GM18499 (cell line): ENCODE results near the gene TYW5.
"Not testable (repeated sequence)": the region's sequence is repeated elsewhere in the genome, so short reads cannot be mapped to it uniquely, and the experiment has no call there.

ENCODE experiments used
- ATAC-seq: cut with Tn5 transposase; IDR thresholded peaks from one replicate; pipeline ENCODE4 v1.9.1; 2021; ENCODE audit warnings: moderate number of reproducible peaks; ENCODE audit not compliant: insufficient read depth, unreplicated experiment

The TYW5 gene

GRCh38 chr2:199926806-199927205 lies 28.5 kb downstream of the TYW5 start:
- ATAC-seq: no peak

GRCh38 chr2:199923924-199924323 lies 31.4 kb downstream of the TYW5 start:
- no peak for ATAC-seq

- no peak for ATAC-seq
These were observed 32.4 kb downstream of the TYW5 start for GRCh38 chr2:199922856-199923255.

GRCh38 chr2:199916980-199917379 lies 38.3 kb downstream of the TYW5 start:
- ATAC-seq: no peak

GRCh38 chr2:199914372-199914958 lies 40.8 kb downstream of the TYW5 start:
- ATAC-seq: no peak

GRCh38 chr2:199912553-199913114 lies 42.7 kb downstream of the TYW5 start:
- not testable (repeated sequence) for ATAC-seq

- no peak for ATAC-seq
These were observed 43.5 kb downstream of the TYW5 start for GRCh38 chr2:199911877-199912161.

GRCh38 chr2:199911052-199911876 lies 44.0 kb downstream of the TYW5 start, which contains the start of gene C2orf69:
TSS of gene C2orf69 (plus strand) at chr2:199911293. CDS start at chr2:199911439, 146 bp downstream.
- ATAC-seq: peak; percentile 82

GRCh38 chr2:199910338-199911051 lies 44.8 kb downstream of the TYW5 start:
- no peak for ATAC-seq

GRCh38 chr2:199907008-199907714 lies 48.1 kb downstream of the TYW5 start:
- no peak for ATAC-seq

GRCh38 chr2:199903111-199903510 lies 52.2 kb downstream of the TYW5 start:
- no peak for ATAC-seq

GRCh38 chr2:199902486-199903110 lies 52.7 kb downstream of the TYW5 start:
- no peak for ATAC-seq

- no peak for ATAC-seq
These were observed 53.3 kb downstream of the TYW5 start for GRCh38 chr2:199901942-199902341.

- no peak for ATAC-seq
These were observed 58.7 kb downstream of the TYW5 start for GRCh38 chr2:199896617-199897016.

GRCh38 chr2:199895406-199895805 lies 59.9 kb downstream of the TYW5 start:
- no peak for ATAC-seq

- no peak for ATAC-seq
These were observed 71.6 kb downstream of the TYW5 start for GRCh38 chr2:199883474-199884212.

- ATAC-seq: no peak
These were observed 72.6 kb downstream of the TYW5 start for GRCh38 chr2:199882667-199883066.
